ENCODE data around the gene HOXA5.

HOXA5 gene

GRCh38 chr7:27101957-27102580, 41.4 kb downstream of the HOXA5 start:
- in situ Hi-C loops (cut with HindIII; ENCODE audit: low sequenced_read_pairs): no loop called here

- in situ Hi-C loops (cut with HindIII; ENCODE audit: low sequenced_read_pairs): no loop called here
These were observed 42.1 kb downstream of the HOXA5 start for GRCh38 chr7:27101171-27101956.

DNA sequence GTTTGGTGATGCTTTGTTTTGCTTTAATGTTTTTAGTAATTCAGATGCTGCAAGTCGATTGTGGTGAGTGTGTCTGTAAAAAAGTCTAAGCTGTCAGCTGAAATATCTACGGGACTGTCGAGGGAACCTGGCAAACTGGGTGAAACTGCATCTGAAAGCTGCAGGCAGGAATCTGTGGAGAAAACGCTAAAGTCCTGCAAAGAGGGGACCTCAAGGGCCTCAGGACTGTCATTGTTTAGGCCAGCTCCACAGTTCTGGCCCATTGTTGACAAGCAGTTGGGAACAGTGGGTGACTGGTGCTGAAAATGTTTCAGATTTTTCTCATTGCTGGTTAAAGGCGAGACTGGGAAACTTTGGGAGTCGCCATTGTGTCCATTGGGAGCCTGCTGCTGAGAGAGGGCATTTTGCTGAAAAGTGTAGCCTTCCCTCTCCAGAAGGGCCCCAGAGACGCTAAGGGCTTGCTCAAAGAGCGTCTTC, 42.7 kb downstream of the HOXA5 start:
- in situ Hi-C loops (cut with HindIII; ENCODE audit: low sequenced_read_pairs): no loop called here

- in situ Hi-C loops (cut with HindIII; ENCODE audit: low sequenced_read_pairs): no loop called here
These were observed 43.8 kb downstream of the HOXA5 start for GRCh38 chr7:27099453-27100370.

DNA sequence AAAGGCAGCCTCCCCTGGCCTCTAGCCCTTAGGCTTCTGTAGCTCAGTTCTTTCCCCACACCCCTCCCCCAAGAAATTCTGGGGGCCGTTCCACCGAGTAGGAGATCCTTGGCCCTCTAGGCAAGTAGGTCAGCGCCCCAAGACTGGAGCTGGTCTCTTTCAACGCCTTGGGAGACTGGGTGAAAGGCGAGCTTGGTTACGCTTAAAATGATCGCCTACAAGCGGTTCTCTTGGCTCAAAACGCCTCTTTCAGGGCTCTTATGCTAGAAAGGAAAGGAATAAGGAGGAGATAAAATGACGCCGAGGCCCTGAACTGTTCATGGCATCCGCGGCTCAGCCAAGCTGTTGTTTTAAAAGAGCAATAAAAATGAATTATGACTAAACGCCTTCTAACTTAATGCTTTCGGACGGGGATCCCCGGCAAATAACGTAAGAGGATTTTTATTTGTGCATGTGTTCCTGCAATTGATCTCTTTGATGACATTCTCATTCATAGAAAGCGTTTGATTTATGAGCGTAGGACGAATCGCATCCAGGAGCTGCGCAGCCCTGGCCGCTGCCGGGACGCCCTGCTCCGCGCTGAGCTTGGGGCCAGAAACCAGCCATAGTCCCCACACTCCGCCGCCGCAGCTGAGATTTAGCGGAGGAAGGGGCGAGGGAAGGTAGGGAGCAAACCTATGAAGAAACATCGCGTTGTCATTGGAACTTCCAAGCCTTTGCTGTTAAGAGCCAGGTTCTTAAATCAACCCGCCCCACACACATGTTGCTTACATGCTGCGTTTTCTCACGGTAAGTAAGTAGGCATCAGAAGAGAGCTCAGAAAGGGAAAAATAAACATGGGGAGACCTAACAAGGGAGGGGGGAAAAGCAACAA, 44.7 kb downstream of the HOXA5 start:
- in situ Hi-C loops (cut with HindIII; ENCODE audit: low sequenced_read_pairs): no loop called here

DNA sequence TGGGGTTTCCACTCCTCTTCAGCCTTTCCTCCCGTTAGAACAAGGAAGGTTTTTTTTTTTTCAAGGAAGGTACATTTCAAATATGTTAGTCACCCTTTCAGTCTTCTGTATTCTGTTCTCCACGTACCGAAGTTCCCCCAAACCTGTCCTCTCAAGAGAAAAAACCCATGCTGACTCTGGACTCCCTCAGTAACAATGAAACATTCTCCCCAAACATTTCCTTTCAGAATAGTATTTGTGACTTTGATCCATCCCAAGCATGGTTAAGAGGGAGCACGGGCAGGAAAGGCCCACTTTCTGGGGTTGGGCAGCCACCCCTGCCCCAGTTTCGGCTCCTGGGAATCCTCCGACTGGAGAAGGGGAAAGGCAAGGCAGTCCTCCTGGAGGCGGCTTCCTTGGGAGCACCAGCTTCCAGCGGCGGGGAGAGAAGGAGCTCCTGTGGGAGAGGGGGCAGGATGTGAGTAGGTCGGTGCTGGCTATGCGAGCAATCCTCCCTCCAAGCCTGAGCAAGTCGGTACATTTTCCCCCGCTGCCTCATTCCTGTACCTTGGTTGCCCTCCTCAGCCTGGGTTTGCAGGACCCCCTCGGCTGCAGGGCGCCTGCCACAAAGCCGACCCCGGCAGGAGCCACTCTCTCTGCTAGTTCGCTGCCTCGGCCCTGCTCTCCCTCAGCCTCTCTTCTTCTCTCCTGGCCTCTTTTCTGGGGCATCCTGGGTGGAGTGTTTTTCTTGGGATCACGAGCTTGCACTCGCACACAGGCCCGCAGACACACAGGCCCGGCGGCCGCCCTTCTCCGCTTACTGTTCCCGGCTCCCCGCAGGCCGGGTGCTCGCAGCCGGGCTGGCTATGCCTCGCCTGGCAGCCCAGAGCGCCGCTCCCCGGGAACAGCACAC, 45.5 kb downstream of the HOXA5 start:
- in situ Hi-C loops (cut with HindIII; ENCODE audit: low sequenced_read_pairs): no loop called here

DNA sequence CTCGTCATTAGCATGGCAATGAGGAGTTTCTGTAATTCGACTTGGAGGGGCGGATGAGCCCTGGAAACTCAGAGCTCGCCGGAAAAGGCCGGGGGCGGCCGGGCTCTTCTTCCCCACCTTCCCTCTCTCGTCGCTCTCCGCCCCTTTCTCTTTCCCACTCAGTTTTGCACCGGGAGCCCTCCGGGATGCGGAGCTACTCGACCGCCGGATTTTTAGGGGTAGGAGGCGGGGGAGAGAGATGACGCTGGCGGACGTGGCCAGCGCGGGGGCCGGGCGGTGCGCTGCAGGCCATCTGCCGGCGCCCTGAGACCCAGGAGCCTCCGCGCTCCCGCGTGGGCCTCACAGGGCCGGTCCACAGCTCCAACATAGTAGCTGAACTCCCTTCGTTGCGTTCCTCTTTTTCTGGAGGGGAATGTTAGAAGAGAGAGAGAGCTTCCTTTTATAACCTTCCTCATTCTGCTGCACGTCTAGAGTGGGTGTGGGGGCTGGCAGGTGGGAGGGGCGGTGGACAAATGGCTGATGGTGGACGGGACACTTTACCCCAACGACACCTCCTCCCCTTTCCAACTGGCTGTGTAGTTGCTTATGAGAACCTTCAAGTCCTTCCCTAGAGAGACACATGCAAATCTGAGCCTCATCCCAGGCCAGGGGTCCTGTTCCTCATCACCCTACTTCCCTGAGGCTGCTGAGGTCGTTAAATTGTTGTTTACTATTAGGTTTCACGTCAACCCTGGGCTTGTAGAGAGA, 46.5 kb downstream of the HOXA5 start:
- in situ Hi-C loops (cut with HindIII; ENCODE audit: low sequenced_read_pairs): no loop called here

- in situ Hi-C loops (cut with HindIII; ENCODE audit: low sequenced_read_pairs): no loop called here
These were observed 47.3 kb downstream of the HOXA5 start, which contains the start of gene HOXA1 for GRCh38 chr7:27095897-27096767. HOXA1 (minus strand) TSS chr7:27096000; CDS start chr7:27095912, 88 bp downstream.

GRCh38 chr7:27095050-27095896, 48.2 kb downstream of the HOXA5 start:
- in situ Hi-C loops (cut with HindIII; ENCODE audit: low sequenced_read_pairs): no loop called here

GRCh38 chr7:27094304-27095049, 49.0 kb downstream of the HOXA5 start:
- in situ Hi-C loops (cut with HindIII; ENCODE audit: low sequenced_read_pairs): no loop called here

DNA sequence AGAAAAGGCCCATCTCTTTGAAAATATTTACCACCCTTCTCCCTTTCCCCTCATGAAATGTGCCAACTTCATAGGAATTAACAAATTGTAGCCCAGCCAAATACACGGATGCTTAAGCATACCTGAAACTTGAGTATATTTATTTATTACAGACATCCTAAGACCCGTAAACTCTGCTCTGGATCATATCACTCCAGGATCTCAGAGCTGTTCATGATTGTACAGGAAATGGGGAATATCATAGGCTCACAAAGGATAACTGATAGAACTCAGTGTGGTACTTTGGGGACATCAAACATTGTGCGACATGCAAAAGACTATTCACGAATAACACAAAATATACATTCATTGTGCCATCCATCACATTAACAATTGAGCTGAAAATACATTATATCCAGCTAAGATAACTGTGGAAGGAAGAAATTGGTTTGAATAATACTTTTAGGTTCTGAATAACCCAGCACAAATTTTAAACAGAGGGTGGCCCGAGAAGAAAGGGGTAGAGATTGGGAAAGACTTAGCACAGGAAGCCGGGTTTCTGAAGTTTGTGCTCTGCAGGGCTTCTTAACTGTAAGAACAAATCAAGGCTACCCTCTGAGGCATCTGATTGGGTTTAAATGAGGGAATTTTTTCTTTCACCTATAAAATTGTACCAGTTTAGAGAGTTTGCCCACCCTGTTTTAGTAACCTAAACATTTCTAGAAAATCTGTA, 50.1 kb downstream of the HOXA5 start:
- in situ Hi-C loops (cut with HindIII; ENCODE audit: low sequenced_read_pairs): no loop called here

- in situ Hi-C loops (cut with HindIII; ENCODE audit: low sequenced_read_pairs): no loop called here
These were observed 50.7 kb downstream of the HOXA5 start for GRCh38 chr7:27092819-27093110.

DNA sequence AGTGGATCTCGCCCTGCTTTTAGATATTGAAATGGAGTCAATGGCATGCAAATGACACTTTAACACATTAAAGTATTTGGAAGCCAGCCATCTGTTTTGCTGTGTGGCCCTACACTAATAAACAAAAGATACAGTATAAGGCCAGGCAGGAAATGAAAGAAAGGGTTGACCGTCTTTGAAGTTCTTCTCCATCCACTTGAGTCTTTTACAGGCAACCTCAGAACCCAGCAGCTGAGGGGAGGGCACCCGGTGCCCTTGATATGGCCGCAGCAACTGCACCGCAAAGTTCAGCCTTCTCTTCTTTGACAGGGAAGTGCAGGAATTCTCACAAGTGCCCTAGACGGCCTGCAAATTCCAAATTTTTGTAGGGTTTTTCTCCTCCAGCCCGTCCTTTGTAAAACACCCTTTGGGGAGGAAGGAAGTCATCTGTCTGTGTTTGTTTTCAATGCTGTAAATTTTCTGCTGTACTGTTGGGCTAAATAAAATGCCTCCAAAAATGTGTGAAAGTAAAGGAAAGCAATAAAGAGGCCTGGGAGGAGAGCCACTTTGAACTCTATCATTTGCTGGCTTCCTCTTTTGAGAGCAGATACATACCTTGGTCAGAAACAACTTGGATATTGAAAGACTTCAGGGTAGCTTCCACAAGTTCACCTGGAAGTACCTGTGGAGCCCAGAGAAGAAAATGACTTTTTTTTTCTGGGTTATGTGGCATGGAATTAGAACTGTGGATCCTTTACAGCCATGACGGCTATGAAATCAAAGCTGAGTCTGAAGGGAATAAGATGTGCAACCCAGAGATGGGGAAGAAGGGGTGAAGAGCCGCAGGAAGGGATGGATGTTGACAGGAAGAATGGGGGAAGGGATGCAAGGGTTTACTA, 51.3 kb downstream of the HOXA5 start:
- in situ Hi-C loops (cut with HindIII; ENCODE audit: low sequenced_read_pairs): no loop called here

- in situ Hi-C loops (cut with HindIII; ENCODE audit: low sequenced_read_pairs): no loop called here
These were observed 52.4 kb downstream of the HOXA5 start for GRCh38 chr7:27091105-27091504.
